GM19240 (cell line): ENCODE measurements around the gene NT5DC4.

ENCODE experiments used
- DNase-seq: peaks from one replicate; pipeline ENCODE4 v3.0.0; 2011; ENCODE audit warnings: low spot score; ENCODE audit not compliant: insufficient read length

Gene NT5DC4

DNA sequence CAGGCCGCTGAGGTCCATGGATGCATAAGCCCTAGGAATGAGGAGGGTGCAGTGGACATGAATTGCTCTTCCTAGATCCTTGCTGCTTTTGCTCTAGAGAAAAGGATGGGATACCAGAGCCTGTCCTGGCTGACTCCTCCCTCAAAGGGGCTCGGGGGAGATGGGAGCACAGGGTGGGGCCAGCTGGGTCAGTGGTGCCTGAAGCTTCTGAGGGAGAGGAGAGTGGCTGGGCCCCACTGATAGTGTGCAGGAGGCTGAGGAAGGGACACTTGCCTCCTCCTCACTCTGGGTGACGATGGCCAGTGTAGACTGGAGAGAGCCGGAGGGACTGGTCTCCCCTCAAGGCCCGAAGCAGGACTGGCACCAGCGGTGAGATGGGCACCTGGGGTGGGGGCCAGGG, at the start of gene NT5DC4:
Gene NT5DC4, plus strand, starts transcription at position 236 of the 400 bp plus-strand sequence. Its CDS starts 60 bp downstream, at position 296.
- no peak for DNase-seq

GRCh38 chr2:112671801-112672200, 49.0 kb upstream of the NT5DC4 start:
- no peak for DNase-seq

DNA sequence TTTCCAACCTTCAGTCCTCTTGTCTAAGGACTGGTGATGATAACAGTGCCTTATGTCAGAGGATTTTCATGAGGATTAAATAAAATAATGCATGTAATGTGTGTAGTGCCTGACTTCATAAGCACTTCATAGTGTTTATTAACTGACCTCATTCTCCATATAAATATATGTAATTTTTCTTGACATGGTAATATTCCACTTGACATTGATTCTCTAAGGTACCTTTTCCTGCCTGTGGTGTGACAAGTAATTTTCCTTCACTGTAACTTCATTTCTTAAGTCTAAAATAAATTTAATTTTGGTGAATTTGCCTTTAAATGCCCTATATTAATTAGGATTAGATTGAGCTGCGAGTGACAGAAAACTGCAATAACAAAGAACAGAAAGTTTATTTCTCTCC, 47.8 kb upstream of the NT5DC4 start:
- no peak for DNase-seq

GRCh38 chr2:112674229-112674628, 46.6 kb upstream of the NT5DC4 start:
- DNase-seq: no peak

GRCh38 chr2:112679484-112679883, 41.3 kb upstream of the NT5DC4 start:
- no peak for DNase-seq

- DNase-seq: no peak
These were observed 40.1 kb upstream of the NT5DC4 start for GRCh38 chr2:112680666-112681101.

DNA sequence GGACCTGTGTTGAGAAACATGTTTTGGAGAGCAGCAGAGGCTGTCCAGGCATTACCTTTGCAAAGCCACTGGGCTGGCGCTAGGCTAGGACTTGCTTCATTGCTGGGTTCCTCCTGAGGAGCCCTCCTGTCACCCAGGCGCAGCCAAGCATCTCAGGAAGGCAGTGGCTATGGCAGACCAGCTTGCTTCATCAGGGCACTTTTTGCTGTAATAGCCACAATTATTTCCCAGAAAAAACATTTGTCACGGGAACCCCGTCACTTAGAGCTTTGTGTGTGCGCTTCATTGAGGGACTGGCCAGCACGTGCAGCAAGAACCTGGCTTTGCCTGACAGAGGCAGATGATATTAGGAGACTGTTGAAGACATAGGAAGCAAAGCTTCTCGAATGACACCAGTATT, 38.7 kb upstream of the NT5DC4 start:
- DNase-seq: no peak

- no peak for DNase-seq
These were observed 37.0 kb upstream of the NT5DC4 start for GRCh38 chr2:112683550-112684414.

DNA sequence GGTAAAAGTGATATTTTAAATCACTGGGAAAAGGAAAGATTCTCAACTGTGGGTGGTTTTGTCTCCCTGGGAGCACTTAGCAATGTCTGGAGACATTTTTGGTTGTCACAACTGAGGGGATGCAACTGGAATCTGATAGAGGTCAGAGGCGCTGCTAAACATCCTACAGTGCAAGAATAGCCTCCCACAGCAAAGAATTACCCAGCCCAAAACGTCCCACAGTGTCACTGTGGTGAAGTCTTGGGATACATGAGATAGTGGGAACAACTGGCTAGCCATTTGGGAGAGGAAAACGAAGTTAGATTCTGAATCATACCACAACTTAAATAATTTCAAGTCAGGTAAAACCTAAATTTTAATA, 36.4 kb upstream of the NT5DC4 start:
- DNase-seq: no peak

GRCh38 chr2:112685271-112685884, 35.4 kb upstream of the NT5DC4 start:
- DNase-seq: no peak

GRCh38 chr2:112686348-112687217, 34.2 kb upstream of the NT5DC4 start:
- no peak for DNase-seq

GRCh38 chr2:112687522-112687921, 33.3 kb upstream of the NT5DC4 start:
- no peak for DNase-seq

DNA sequence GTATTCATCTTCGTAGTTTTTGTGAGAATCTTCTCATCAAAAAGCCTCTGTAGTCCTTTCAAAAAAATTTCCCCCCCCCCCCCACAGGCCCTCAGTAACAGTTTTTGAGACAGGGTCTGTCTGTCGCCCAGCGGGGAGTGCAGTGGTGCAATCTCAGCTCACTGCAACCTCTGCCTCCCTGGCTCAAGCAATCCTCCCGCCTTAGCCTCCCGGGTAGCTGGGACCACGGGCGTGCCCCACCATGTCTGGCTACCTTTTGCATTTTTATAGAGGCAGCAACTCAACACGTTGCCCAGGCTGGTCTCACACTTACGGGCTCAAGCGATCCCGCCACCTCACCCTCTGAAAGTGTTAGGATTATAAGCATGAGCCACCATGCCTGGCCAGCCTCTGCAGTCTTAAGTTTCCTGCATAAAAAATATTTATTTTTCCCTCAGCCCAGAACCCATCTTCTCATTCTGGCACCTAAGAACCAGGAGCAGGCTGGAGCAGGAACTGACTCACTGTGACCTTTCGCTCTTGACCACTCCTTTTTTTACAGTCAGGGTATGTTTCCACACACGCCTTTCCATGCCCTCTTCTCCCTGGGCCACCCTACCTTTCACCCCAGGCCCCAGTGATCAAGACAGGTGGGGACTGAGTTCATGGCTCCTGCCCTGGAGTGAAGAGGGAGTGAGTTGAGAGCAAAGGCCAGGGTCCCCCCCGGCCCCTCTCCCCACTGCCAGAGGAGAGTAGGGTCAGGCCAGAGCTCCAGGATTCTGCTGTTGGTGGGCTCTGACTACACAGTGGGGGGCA, 32.5 kb upstream of the NT5DC4 start:
- DNase-seq: no peak

DNA sequence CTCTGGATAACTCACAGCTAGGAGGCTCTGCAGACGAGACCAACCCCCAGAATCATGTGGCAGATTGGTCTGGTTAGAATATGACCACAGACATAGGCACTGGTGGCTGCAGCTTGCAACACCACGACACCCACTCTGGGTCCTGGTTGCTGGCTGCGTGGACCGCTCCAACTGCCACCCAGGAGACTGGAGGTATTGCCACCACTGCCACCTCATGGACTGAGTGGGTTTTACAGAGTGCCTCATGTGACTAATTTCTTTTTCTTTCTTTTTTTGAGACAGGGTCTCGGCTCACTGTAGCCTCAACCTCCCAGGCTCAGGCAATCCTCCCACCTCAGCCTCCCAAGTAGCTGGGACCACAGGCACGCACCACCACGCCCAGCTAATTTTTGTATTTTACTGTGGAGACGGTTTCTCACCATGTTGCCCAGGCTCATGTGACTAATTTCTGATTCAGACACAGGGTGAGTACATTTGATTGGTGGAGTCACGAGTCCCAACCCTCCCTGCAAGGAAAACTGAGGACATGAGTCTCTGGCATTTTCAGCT, 29.9 kb upstream of the NT5DC4 start:
- DNase-seq: no peak

DNA sequence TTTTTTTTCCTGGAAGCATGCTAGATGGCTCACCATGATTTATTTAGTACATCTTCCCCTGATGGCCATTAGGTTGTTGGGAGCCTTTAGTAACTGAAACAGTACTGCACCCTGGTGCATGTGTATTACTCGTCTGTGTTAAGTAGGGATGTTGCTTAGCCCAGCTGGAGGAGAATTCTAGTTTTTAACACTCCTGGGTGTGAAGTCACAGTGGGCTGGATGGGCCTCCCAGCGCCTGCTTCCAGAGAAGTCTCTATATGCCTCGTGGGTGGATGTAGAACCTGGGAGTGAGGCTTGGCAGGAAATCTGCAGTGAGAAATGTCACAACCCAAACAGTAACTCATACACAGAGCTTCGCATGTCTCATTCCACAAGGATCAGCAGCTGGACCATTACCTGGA, 28.9 kb upstream of the NT5DC4 start:
- no peak for DNase-seq

- peak; percentile 45 for DNase-seq
These were observed 28.3 kb upstream of the NT5DC4 start for GRCh38 chr2:112692495-112692911.

- DNase-seq: no peak
These were observed 27.9 kb upstream of the NT5DC4 start for GRCh38 chr2:112692918-112693317.

- no peak for DNase-seq
These were observed 27.2 kb upstream of the NT5DC4 start for GRCh38 chr2:112693596-112693995.

- no peak for DNase-seq
These were observed 26.6 kb upstream of the NT5DC4 start for GRCh38 chr2:112694182-112694581.

DNA sequence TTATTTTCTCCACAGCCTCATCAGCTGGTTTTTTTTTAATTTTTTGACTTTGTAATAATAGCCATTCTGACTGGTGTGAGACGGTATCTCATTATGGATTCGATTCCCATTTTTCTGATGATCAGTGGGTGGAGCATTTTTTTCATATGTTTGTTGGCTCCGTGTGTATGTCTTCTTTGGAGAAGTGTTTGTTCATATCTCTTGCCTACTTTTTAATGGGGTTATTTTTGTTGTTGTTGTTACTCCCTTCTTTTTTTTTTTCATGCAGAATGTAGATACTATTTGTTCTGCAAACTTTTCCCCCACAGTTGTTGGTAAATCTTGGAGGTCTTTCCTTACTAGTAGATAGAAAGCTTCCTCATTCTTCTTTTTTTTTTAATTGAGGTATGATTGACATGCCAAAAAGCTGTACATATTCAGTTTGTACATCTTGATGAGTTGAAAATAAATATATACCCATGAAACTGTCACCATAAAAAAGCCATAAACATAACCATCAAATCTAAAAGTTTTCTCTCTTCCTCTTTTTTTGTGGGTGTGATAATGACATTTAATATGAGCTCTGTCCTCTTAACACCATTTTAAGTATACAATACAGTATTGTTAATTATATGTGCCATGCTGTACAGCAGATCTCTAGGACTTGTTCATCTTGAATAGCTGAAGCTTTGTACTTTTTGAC, 21.8 kb upstream of the NT5DC4 start:
- no peak for DNase-seq
